ENCODE results near the gene ADGRD2. TPM values are rescaled to one million over a fixed set of nuclear protein-coding genes. Genes with fewer than 3 reads are reported as not detected.

ADGRD2 gene
- total and polyA plus RNA-seq, 4 donors, result not detected

DNA sequence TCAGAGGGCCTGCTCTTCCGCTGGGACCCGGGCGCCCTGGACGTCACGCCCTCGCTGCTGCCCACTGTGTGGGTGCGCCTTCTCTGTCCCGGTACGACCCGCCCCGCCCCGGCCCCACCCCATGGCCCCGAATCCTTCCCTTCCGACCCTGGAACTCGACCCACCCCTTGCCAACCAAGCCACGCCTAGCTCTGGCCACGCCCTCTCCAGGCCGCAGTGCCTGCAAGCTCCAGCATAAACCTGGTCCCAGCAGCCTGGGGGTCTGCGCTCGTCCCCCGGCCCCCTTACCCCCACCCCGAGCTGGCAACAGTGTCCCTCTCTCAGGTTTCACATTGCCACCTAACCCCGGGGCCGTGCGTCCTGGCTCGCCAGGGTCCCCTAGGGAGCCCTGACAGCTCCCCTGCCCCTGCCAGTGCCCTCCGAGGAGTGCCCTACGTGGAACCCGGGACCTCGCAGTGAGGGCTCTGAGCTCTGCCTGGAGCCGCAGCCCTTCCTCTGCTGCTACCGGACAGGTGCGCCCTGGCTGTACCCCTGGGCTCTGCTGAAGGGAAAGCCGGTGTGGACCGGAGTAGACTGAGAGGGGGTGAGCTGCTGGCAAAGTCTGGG is 3.4 kb downstream of the ADGRD2 start:
- no peak for DNase-seq (ENCODE audit: low spot score)
- H3K36me3 ChIP-seq (ENCODE audit: control insufficient read depth in 4 of 4, insufficient read depth in 3 of 4, low read depth in 1 of 4, low read length in 3 of 4), result no peaks in the 10 kb centered on the region
- H3K9ac ChIP-seq (ENCODE audit: low read depth in 1 of 2, low read length in 2 of 2), result no peak overlapping the region
- peaks cover 3 to 8% (median 5%) of the 10 kb centered on the region in 4 donors for H3K4me1 ChIP-seq (ENCODE audit: control insufficient read depth in 4 of 4, insufficient read depth in 4 of 4, low read length in 3 of 4)
- H3K27me3 ChIP-seq (ENCODE audit: control insufficient read depth in 4 of 4, insufficient read depth in 4 of 4, low read length in 3 of 4), result peaks cover 2 to 11% (median 8%) of the 10 kb centered on the region in 4 donors
- no peak for TF ChIP-seq SP1 (IDR thresholded peaks at IDR 0.05)
- H3K9me3 ChIP-seq (ENCODE audit: control insufficient read depth in 4 of 4, low read length in 3 of 4), result no peaks in the 10 kb centered on the region
- H3K4me3 ChIP-seq (ENCODE audit: low read depth in 1 of 3, low read length in 3 of 3), result peak overlapping the region in 1 of 3 donors; percentile 20
- 28% methylated on average over 35 of the region's 35 CpGs for WGBS
- H3K27ac ChIP-seq (ENCODE audit: low read depth in 1 of 2, low read length in 2 of 2), result no peak overlapping the region

DNA sequence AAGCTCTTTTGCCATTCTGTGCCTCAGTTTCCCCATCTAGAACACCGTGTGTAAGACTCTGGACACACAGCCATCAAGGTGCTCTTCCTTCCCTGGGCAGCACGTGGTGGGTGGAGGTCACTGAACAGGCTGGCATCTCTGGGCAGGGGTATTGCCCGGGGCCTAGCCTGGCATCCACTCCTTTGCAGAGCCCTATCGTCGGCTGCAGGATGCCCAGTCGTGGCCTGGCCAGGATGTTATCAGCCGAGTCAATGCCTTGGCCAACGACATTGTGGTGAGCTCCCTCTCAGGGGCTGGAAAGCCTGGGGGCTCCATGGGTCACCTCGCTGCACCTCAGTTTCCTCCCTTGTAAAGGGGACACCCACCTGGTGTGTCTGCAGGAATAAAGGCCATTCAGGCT is 4.0 kb downstream of the ADGRD2 start:
- no peaks in the 10 kb centered on the region for H3K9me3 ChIP-seq (ENCODE audit: control insufficient read depth in 4 of 4, low read length in 3 of 4)
- no peak for DNase-seq (ENCODE audit: low spot score)
- no peak overlapping the region for H3K4me3 ChIP-seq (ENCODE audit: low read depth in 1 of 3, low read length in 3 of 3)
- H3K9ac ChIP-seq (ENCODE audit: low read depth in 1 of 2, low read length in 2 of 2), result no peak overlapping the region
- peaks cover 3 to 8% (median 5%) of the 10 kb centered on the region in 4 donors for H3K4me1 ChIP-seq (ENCODE audit: control insufficient read depth in 4 of 4, insufficient read depth in 4 of 4, low read length in 3 of 4)
- peaks cover 2 to 11% (median 8%) of the 10 kb centered on the region in 4 donors for H3K27me3 ChIP-seq (ENCODE audit: control insufficient read depth in 4 of 4, insufficient read depth in 4 of 4, low read length in 3 of 4)
- H3K27ac ChIP-seq (ENCODE audit: low read depth in 1 of 2, low read length in 2 of 2), result no peak overlapping the region
- TF ChIP-seq HNF4G (IDR thresholded peaks at IDR 0.05) (no peak), MAX (IDR thresholded peaks at IDR 0.05) (no peak), FOXA2 (IDR thresholded peaks at IDR 0.05) (no peak), ATF3 (IDR thresholded peaks at IDR 0.05) (no peak), NR2F2 (IDR thresholded peaks at IDR 0.05) (no peak), FOXA1 (IDR thresholded peaks at IDR 0.05) (no peak), JUND (IDR thresholded peaks at IDR 0.05) (no peak), RXRA (IDR thresholded peaks at IDR 0.05) (no peak), CTCF (IDR thresholded peaks at IDR 0.05; ENCODE audit: low read depth, low read length, missing input control) (no peak)
- TF ChIP-seq, protein P1, sequence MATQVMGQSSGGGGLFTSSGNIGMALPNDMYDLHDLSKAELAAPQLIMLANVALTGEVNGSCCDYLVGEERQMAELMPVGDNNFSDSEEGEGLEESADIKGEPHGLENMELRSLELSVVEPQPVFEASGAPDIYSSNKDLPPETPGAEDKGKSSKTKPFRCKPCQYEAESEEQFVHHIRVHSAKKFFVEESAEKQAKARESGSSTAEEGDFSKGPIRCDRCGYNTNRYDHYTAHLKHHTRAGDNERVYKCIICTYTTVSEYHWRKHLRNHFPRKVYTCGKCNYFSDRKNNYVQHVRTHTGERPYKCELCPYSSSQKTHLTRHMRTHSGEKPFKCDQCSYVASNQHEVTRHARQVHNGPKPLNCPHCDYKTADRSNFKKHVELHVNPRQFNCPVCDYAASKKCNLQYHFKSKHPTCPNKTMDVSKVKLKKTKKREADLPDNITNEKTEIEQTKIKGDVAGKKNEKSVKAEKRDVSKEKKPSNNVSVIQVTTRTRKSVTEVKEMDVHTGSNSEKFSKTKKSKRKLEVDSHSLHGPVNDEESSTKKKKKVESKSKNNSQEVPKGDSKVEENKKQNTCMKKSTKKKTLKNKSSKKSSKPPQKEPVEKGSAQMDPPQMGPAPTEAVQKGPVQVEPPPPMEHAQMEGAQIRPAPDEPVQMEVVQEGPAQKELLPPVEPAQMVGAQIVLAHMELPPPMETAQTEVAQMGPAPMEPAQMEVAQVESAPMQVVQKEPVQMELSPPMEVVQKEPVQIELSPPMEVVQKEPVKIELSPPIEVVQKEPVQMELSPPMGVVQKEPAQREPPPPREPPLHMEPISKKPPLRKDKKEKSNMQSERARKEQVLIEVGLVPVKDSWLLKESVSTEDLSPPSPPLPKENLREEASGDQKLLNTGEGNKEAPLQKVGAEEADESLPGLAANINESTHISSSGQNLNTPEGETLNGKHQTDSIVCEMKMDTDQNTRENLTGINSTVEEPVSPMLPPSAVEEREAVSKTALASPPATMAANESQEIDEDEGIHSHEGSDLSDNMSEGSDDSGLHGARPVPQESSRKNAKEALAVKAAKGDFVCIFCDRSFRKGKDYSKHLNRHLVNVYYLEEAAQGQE (IDR thresholded peaks at IDR 0.05), result no peak
- TF ChIP-seq, protein P2, sequence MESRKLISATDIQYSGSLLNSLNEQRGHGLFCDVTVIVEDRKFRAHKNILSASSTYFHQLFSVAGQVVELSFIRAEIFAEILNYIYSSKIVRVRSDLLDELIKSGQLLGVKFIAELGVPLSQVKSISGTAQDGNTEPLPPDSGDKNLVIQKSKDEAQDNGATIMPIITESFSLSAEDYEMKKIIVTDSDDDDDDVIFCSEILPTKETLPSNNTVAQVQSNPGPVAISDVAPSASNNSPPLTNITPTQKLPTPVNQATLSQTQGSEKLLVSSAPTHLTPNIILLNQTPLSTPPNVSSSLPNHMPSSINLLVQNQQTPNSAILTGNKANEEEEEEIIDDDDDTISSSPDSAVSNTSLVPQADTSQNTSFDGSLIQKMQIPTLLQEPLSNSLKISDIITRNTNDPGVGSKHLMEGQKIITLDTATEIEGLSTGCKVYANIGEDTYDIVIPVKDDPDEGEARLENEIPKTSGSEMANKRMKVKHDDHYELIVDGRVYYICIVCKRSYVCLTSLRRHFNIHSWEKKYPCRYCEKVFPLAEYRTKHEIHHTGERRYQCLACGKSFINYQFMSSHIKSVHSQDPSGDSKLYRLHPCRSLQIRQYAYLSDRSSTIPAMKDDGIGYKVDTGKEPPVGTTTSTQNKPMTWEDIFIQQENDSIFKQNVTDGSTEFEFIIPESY (IDR thresholded peaks at IDR 0.05), result no peak
- WGBS, result 84% methylated on average over 9 of the region's 9 CpGs
- H3K36me3 ChIP-seq (ENCODE audit: control insufficient read depth in 4 of 4, insufficient read depth in 3 of 4, low read depth in 1 of 4, low read length in 3 of 4), result no peaks in the 10 kb centered on the region
